SK-N-SH (cell line): Measurements from ENCODE around the gene CPEB4. TPM values are rescaled to one million over a fixed set of nuclear protein-coding genes. Genes with fewer than 3 reads are reported as not detected.

Experiments
- CTCF ChIA-PET: fragments of 300-600, 350-600 bp; formaldehyde crosslinking; extraction: SDS; loops from one replicate; lab custom pipeline; 2021; lab: Yijun Ruan, JAX
- POLR2A ChIA-PET: fragments of 350-600 bp; sonication (Branson Sonifier 250); formaldehyde crosslinking; extraction: SDS; loops from one replicate; lab custom pipeline; 2020; ENCODE audit warnings: antibody characterized with exemption, inconsistent platforms; lab: Yijun Ruan, JAX
- DNase-seq: peaks from one replicate; pipeline ENCODE4 v3.0.0; 2012
- H2AFZ ChIP-seq: fragments of 200-600 bp; sonication (generic); 2 replicates; pipeline ENCODE4 v1.8.1; 2016; ENCODE audit warnings: antibody characterized with exemption, mild to moderate bottlenecking, low read depth
- H3F3A ChIP-seq: fragments of 200-600 bp; sonication (generic); replicated peaks from 2 replicates; pipeline ENCODE3; 2016; ENCODE audit warnings: antibody characterized with exemption, mild to moderate bottlenecking; ENCODE audit not compliant: insufficient read depth
- H3K27ac ChIP-seq, 2 experiments: fragments of 200-500 bp in 1 of 2; fragments of 200-600 bp in 1 of 2; sonication (Bioruptor generic) in 1 of 2; sonication (generic), shearing (Covaris generic) in 1 of 2; 2 replicates each; pipeline versions ENCODE4 v1.5.1 to v1.6.1; 2014 to 2016; ENCODE audit warnings: low read depth in 2 of 2, inconsistent platforms in 1 of 2, low read length in 1 of 2, mild to moderate bottlenecking in 1 of 2, mixed read lengths in 1 of 2
- H3K27me3 ChIP-seq: fragments of 200-600 bp; sonication (generic), shearing (Covaris generic); 2 replicates; pipeline ENCODE4 v1.6.1; 2016; ENCODE audit warnings: mixed run types; ENCODE audit not compliant: insufficient read depth
- H3K36me3 ChIP-seq, 2 experiments: fragments of 200-500 bp in 1 of 2; fragments of 200-600 bp in 1 of 2; sonication (Bioruptor generic) in 1 of 2; sonication (generic) in 1 of 2; replicated peaks in 1 of 2; 2 replicates each; pipeline versions ENCODE3 to v1.5.1; 2014 to 2016; ENCODE audit warnings: low read length in 1 of 2, mild to moderate bottlenecking in 1 of 2; ENCODE audit not compliant: insufficient read depth in 2 of 2, control insufficient read depth in 1 of 2
- H3K4me1 ChIP-seq, 2 experiments: fragments of 200-500 bp in 1 of 2; fragments of 200-600 bp in 1 of 2; sonication (Bioruptor generic) in 1 of 2; sonication (generic), shearing (Covaris generic) in 1 of 2; 2 replicates each; pipeline versions ENCODE4 v1.5.1 to v1.6.1; 2014 to 2016; ENCODE audit warnings: low read depth in 1 of 2, low read length in 1 of 2, mixed run types in 1 of 2; ENCODE audit not compliant: insufficient read depth in 2 of 2, control insufficient read depth in 1 of 2
- H3K4me2 ChIP-seq: fragments of 200-600 bp; sonication (generic), shearing (Covaris generic); 2 replicates; pipeline ENCODE4 v1.6.1; 2017; ENCODE audit warnings: mixed run types
- H3K4me3 ChIP-seq, 2 experiments: fragments of 200-500 bp in 1 of 2; fragments of 200-600 bp in 1 of 2; sonication (Bioruptor generic) in 1 of 2; sonication (generic), shearing (Covaris generic) in 1 of 2; 2 replicates each; pipeline versions ENCODE4 v1.5.1 to v1.8.1; 2014 to 2016; ENCODE audit warnings: low read depth in 2 of 2, inconsistent platforms in 1 of 2, low read length in 1 of 2, mild to moderate bottlenecking in 1 of 2, mixed read lengths in 1 of 2, moderate library complexity in 1 of 2
- H3K79me2 ChIP-seq: fragments of 200-600 bp; sonication (generic); 2 replicates; pipeline ENCODE4 v1.8.1; 2017; ENCODE audit warnings: mild to moderate bottlenecking; ENCODE audit not compliant: insufficient read depth
- H3K9ac ChIP-seq: fragments of 200-600 bp; sonication (generic); 2 replicates; pipeline ENCODE4 v1.6.1; 2017; ENCODE audit warnings: mixed run types
- H3K9me2 ChIP-seq: fragments of 200-600 bp; sonication (generic); 2 replicates; pipeline ENCODE4 v1.6.1; 2017; ENCODE audit warnings: mixed run types
- H3K9me3 ChIP-seq: fragments of 200-600 bp; sonication (generic); 2 replicates; pipeline ENCODE4 v1.6.1; 2017; ENCODE audit warnings: mixed run types, mild to moderate bottlenecking, moderate library complexity
- H4K20me1 ChIP-seq: fragments of 200-600 bp; sonication (generic); 2 replicates; pipeline ENCODE4 v1.6.1; 2017; ENCODE audit warnings: mild to moderate bottlenecking, mixed run types; ENCODE audit not compliant: insufficient read depth
- ELF1 ChIP-seq: IDR thresholded peaks from 2 replicates; pipeline ENCODE4 v1.4.0; 2012
- EP300 ChIP-seq, 2 experiments: IDR thresholded peaks; 2 replicates each; pipeline versions ENCODE4 v1.4.0 to v1.6.1; 2012; ENCODE audit warnings: borderline replicate concordance in 1 of 2, low read depth in 1 of 2, low read length in 1 of 2
- FOSL2 ChIP-seq: IDR thresholded peaks from 2 replicates; pipeline ENCODE4 v1.4.0; 2012; ENCODE audit warnings: low read depth, mild to moderate bottlenecking, moderate library complexity, borderline replicate concordance
- GABPA ChIP-seq: IDR thresholded peaks from 2 replicates; pipeline ENCODE4 v1.4.0; 2012; ENCODE audit warnings: low read depth, mild to moderate bottlenecking
- GATA2 ChIP-seq: sonication (generic); formaldehyde crosslinking; IDR thresholded peaks from 2 replicates; pipeline ENCODE4 v1.5.0; 2020; ENCODE audit warnings: mild to moderate bottlenecking, missing genetic modification reagents
- MXI1 ChIP-seq: IDR thresholded peaks from 2 replicates; pipeline ENCODE4 v1.6.1; 2012; ENCODE audit warnings: mild to moderate bottlenecking, low read depth, low read length, improper control_type of control experiment
- NFIC ChIP-seq: IDR thresholded peaks from 2 replicates; pipeline ENCODE4 v1.4.0; 2012; ENCODE audit warnings: borderline replicate concordance
- NRF1 ChIP-seq: IDR thresholded peaks from 2 replicates; pipeline ENCODE4 v1.6.1; 2012; ENCODE audit warnings: low read depth, mild to moderate bottlenecking, low read length
- POLR2AphosphoS5 ChIP-seq: IDR thresholded peaks from 2 replicates; pipeline ENCODE4 v1.6.1; 2012; ENCODE audit warnings: low read depth, low read length
- RXRA ChIP-seq: IDR thresholded peaks from 2 replicates; pipeline ENCODE4 v1.4.0; 2012; ENCODE audit warnings: low read depth, mild to moderate bottlenecking, borderline replicate concordance
- SMC3 ChIP-seq: IDR thresholded peaks from 2 replicates; pipeline ENCODE4 v1.6.1; 2012; ENCODE audit warnings: low read depth, low read length, improper control_type of control experiment
- TCF12 ChIP-seq: IDR thresholded peaks from 2 replicates; pipeline ENCODE4 v1.4.0; 2012
- TEAD4 ChIP-seq: IDR thresholded peaks from 2 replicates; pipeline ENCODE4 v1.4.0; 2012; ENCODE audit warnings: mild to moderate bottlenecking, borderline replicate concordance; ENCODE audit not compliant: insufficient read depth
- YY1 ChIP-seq: IDR thresholded peaks from 2 replicates; pipeline ENCODE4 v1.4.0; 2012; ENCODE audit warnings: low read depth, mild to moderate bottlenecking
- WGBS: methylation state at CpG from one replicate; pipeline ENCODE4 v1.1.6; 2017; ENCODE audit warnings: low lambda C conversion rate; 5-methylcytosine and 5-hydroxymethylcytosine counted together
- polyA plus RNA-seq, 3 experiments: library from polyadenylated mRNA; depleted of rRNA; stranded (reverse); fragments of >200 nt; gene quantifications; 2 replicates each; pipeline ENCODE4 v1.2.3, GENCODE V29; 2012
- TF ChIP-seq, protein P1 (sequence below): IDR thresholded peaks from 2 replicates; pipeline ENCODE4 v1.4.0; 2012; ENCODE audit warnings: low read depth, borderline replicate concordance
- TF ChIP-seq, protein P2 (sequence below): fragments of 150-350 bp; IDR thresholded peaks from 2 replicates; pipeline ENCODE4 v1.6.1; 2016; ENCODE audit warnings: mild to moderate bottlenecking, low read depth, low read length
- TF ChIP-seq, protein P3 (sequence below): IDR thresholded peaks from 2 replicates; pipeline ENCODE4 v1.6.1; 2012; ENCODE audit warnings: mild to moderate bottlenecking, low read depth, low read length, moderate library complexity
- TF ChIP-seq, protein P4 (sequence below): IDR thresholded peaks from 2 replicates; pipeline ENCODE4; 2012
- TF ChIP-seq, protein P5 (sequence below): IDR thresholded peaks from 2 replicates; pipeline ENCODE4 v1.4.0; 2012; ENCODE audit warnings: low read depth

CPEB4 gene
- polyA plus RNA-seq, 1 of the 3 experiments (the other 2 are of a cell fraction), result 6.8 TPM

DNA sequence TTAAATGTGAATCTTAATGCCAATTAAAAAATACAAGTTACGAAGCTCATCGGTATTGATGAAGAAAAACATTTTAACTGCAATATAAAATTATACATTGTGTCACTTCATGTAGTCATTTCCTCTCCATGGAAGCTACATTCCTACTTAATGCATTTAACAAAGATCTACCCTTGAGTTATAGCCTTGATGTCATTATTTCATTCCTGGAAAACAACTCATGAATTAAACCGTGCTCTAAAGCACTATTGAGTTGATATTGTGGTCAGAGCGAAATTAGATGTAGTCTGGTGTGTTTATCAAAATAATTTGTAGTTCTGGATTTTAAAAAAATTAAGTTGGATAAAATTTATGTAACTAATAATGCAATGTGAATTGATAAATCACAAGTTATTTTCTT lies 111.9 kb downstream of the CPEB4 start:
- WGBS, result 26% methylated on average over 4 of the region's 4 CpGs
- Histone ChIP-seq H3K4me3 (no peak overlapping the region), H3K4me2 (no peak overlapping the region), H3K9ac (no peak overlapping the region), H4K20me1 (no peaks in the 10 kb centered on the region), H3K27me3 (no peaks in the 10 kb centered on the region), H3K4me1 (no peaks in the 10 kb centered on the region), H3K79me2 (no peaks in the 10 kb centered on the region), H2AFZ (no peak overlapping the region; the same call in 1 of the 2 replicates), H3K27ac (no peak overlapping the region), H3F3A (no peaks in the 10 kb centered on the region), H3K9me3 (no peaks in the 10 kb centered on the region), H3K36me3 (no peaks in the 10 kb centered on the region), H3K9me2 (no peaks in the 10 kb centered on the region)
- no peak for DNase-seq
- CTCF ChIA-PET, result interaction anchor here (1.5 kb wide), 1 partner anchor 317 kb away, joined by 3 read pairs; no protein-coding TSS in a partner anchor
- TF ChIP-seq, protein P1, sequence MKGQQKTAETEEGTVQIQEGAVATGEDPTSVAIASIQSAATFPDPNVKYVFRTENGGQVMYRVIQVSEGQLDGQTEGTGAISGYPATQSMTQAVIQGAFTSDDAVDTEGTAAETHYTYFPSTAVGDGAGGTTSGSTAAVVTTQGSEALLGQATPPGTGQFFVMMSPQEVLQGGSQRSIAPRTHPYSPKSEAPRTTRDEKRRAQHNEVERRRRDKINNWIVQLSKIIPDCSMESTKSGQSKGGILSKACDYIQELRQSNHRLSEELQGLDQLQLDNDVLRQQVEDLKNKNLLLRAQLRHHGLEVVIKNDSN, result no peak
- no peak for TF ChIP-seq NRF1
- no peak for TF ChIP-seq RXRA
- TF ChIP-seq, protein P2, sequence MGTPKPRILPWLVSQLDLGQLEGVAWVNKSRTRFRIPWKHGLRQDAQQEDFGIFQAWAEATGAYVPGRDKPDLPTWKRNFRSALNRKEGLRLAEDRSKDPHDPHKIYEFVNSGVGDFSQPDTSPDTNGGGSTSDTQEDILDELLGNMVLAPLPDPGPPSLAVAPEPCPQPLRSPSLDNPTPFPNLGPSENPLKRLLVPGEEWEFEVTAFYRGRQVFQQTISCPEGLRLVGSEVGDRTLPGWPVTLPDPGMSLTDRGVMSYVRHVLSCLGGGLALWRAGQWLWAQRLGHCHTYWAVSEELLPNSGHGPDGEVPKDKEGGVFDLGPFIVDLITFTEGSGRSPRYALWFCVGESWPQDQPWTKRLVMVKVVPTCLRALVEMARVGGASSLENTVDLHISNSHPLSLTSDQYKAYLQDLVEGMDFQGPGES, result no peak
- TF ChIP-seq POLR2AphosphoS5, result no peak
- TF ChIP-seq, protein P3, sequence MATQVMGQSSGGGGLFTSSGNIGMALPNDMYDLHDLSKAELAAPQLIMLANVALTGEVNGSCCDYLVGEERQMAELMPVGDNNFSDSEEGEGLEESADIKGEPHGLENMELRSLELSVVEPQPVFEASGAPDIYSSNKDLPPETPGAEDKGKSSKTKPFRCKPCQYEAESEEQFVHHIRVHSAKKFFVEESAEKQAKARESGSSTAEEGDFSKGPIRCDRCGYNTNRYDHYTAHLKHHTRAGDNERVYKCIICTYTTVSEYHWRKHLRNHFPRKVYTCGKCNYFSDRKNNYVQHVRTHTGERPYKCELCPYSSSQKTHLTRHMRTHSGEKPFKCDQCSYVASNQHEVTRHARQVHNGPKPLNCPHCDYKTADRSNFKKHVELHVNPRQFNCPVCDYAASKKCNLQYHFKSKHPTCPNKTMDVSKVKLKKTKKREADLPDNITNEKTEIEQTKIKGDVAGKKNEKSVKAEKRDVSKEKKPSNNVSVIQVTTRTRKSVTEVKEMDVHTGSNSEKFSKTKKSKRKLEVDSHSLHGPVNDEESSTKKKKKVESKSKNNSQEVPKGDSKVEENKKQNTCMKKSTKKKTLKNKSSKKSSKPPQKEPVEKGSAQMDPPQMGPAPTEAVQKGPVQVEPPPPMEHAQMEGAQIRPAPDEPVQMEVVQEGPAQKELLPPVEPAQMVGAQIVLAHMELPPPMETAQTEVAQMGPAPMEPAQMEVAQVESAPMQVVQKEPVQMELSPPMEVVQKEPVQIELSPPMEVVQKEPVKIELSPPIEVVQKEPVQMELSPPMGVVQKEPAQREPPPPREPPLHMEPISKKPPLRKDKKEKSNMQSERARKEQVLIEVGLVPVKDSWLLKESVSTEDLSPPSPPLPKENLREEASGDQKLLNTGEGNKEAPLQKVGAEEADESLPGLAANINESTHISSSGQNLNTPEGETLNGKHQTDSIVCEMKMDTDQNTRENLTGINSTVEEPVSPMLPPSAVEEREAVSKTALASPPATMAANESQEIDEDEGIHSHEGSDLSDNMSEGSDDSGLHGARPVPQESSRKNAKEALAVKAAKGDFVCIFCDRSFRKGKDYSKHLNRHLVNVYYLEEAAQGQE, result no peak
- TF ChIP-seq, protein P4, sequence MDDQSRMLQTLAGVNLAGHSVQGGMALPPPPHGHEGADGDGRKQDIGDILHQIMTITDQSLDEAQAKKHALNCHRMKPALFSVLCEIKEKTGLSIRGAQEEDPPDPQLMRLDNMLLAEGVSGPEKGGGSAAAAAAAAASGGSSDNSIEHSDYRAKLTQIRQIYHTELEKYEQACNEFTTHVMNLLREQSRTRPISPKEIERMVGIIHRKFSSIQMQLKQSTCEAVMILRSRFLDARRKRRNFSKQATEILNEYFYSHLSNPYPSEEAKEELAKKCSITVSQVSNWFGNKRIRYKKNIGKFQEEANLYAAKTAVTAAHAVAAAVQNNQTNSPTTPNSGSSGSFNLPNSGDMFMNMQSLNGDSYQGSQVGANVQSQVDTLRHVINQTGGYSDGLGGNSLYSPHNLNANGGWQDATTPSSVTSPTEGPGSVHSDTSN, result no peak
- POLR2A ChIA-PET, result no interaction called here

DNA sequence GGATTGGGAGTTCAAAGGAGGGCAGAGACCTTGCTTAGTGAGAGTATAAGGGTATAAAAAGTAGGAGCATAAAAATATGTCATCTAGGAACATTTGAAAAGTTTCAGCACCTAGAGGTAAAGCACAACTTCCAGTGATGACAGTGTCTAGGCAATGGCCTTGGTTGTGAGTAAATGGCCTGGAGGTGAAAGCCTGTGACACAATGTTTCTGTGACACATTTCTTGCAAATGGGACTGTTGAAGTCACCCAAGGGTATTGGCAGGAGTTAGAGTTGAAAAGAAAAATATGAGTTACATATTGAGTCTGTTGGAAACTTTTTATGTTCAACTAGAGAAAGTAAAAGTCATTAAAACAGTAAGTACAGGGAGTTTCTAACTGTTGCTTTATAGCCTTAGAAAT lies 115.6 kb downstream of the CPEB4 start:
- ChIA-PET CTCF (no interaction called here), POLR2A (no interaction called here)
- no peaks in the 10 kb centered on the region for H3K9me2 ChIP-seq
- no peak overlapping the region for H3K4me2 ChIP-seq
- H3K27ac ChIP-seq, result no peak overlapping the region
- H3K36me3 ChIP-seq, result no peaks in the 10 kb centered on the region
- no peak overlapping the region for H2AFZ ChIP-seq
- H3K4me3 ChIP-seq, result no peak overlapping the region
- no peak for TF ChIP-seq GATA2 (CRISPR knock-in tag)
- TF ChIP-seq, protein P2, result no peak
- TF ChIP-seq ELF1, result no peak
- no peak for TF ChIP-seq FOSL2
- TF ChIP-seq, protein P5, sequence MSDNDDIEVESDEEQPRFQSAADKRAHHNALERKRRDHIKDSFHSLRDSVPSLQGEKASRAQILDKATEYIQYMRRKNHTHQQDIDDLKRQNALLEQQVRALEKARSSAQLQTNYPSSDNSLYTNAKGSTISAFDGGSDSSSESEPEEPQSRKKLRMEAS, result no peak
- no peak for TF ChIP-seq EP300 (IDR thresholded peaks at IDR 0.05; ENCODE audit: borderline replicate concordance in 1 of 2, low read depth in 1 of 2, low read length in 1 of 2)
- TF ChIP-seq TEAD4, result no peak
- no peak for TF ChIP-seq SMC3
- TF ChIP-seq MXI1, result no peak
- TF ChIP-seq YY1, result no peak
- TF ChIP-seq NFIC, result no peak
- no peak for TF ChIP-seq TCF12
- TF ChIP-seq, protein P4, result no peak
- no peak for TF ChIP-seq GABPA
- H3K4me1 ChIP-seq, result no peaks in the 10 kb centered on the region
- H3F3A ChIP-seq, result no peaks in the 10 kb centered on the region
- no peak overlapping the region for H3K9ac ChIP-seq
- no peaks in the 10 kb centered on the region for H4K20me1 ChIP-seq
- DNase-seq, result no peak
- no peaks in the 10 kb centered on the region for H3K9me3 ChIP-seq
- no peaks in the 10 kb centered on the region for H3K27me3 ChIP-seq
- no peaks in the 10 kb centered on the region for H3K79me2 ChIP-seq
